Esophagus muscularis mucosa (tissue), 3 donors: ENCODE measurements around the gene INO80E.

Source experiments
- CTCF ChIP-seq, 3 experiments: fragments of 200-600 bp in 2 of 3; fragments of 450-650 bp in 1 of 3; sonication (generic) in 2 of 3; IDR thresholded peaks; one replicate each; pipeline ENCODE4 v1.5.1; 2017 to 2019; ENCODE audit warnings: antibody characterized with exemption in 3 of 3, mild to moderate bottlenecking in 2 of 3, moderate library complexity in 1 of 3
- POLR2A ChIP-seq: fragments of 450-650 bp; IDR thresholded peaks from one replicate; pipeline ENCODE4 v1.6.1; 2017; ENCODE audit warnings: antibody characterized with exemption, moderate library complexity, mild to moderate bottlenecking, low read depth
- POLR2AphosphoS5 ChIP-seq, 2 donors: sonication (generic); formaldehyde crosslinking; IDR thresholded peaks; one replicate each; pipeline ENCODE4 v1.6.1; 2017; ENCODE audit warnings: antibody characterized with exemption in 2 of 2

- no peak for TF ChIP-seq POLR2AphosphoS5 (IDR thresholded peaks at IDR 0.05)
- TF ChIP-seq CTCF (IDR thresholded peaks at IDR 0.05): no peak
- TF ChIP-seq POLR2A: no peak
These were observed 28.4 kb downstream of the INO80E start for GRCh38 chr16:30024451-30024850.
